Activated CD4-positive, alpha-beta T cell treated with anti-CD3 and anti-CD28 coated beads for 24 hours (primary cell): ENCODE results near the gene PDE6A.
A peak's percentile ranks its signal among the peaks of the same experiment; 100 is the strongest.

Experiments
- DNase-seq, 2 donors: peaks; one replicate each; pipeline ENCODE4 v3.0.0-alpha.2; 2020; ENCODE audit warnings: low read depth in 2 of 2

The PDE6A gene

DNA sequence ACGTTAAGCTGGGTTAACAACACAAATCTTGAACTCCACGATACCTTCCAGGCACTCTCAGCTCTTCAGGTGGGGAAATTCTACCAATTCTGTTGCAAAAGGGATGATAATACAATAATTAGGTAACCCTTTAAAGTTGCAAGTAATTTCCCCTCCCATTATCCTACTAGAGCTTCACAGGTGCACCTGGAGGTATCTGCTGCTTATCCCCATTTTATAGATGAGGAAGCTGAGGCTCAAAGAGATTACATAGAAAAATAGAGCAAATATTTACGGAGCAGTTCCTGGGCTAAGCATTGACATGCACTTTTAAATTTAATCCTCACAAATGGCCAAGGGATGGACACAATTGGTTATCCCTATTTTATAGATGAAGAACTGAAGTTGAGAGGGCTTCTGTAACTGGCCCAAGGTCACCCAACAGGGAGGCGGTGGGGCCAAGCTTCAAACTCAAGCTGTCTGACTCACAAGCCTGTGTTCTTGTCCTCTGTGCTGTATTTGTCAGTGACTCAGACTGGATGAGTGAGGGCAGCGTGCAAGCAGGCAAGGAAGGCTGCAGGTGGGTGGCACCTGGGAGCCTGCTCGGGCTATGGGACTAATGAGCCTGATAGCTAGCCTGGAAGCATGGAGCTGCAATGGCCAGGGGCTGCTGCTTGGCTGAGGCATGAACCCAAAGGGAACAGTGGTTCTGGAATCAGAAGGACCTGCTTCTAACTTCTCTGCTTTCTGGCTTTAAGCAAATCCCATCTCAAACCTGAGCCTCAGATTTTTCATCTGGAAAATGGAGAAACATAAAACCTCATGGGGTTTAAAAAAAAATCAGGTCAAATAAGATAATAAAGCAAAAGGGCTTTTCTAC, 105.5 kb downstream of the PDE6A start:
- DNase-seq = no peak

DNA sequence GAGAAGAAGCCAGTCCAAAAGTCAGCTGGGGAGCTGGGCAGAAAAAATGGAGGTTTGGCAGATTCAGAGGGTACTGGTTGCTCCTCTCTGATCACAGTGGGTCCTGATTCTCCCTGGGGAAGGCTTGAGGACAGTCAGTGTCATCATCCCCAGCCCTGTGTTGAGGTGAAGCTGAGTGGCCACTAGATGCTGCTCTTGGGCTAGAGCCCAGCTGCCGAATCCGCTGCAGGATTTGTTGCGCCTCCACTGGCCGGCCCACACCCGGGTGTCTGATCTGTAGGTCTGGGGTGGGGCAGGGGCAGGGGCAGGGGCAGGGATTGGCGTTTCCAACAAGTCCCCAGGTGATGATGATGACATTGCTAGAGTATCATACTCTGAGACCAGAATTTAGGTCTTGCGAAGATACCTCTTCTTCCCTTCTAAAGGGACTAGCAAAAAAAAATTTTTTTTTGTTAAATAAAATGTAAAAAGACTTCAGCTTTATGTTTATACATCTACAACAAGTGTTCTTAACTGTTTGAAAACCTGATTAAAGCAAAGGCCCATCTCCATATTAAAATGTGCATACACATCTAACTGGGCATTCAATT, 106.8 kb downstream of the PDE6A start:
- no peak for DNase-seq

DNA sequence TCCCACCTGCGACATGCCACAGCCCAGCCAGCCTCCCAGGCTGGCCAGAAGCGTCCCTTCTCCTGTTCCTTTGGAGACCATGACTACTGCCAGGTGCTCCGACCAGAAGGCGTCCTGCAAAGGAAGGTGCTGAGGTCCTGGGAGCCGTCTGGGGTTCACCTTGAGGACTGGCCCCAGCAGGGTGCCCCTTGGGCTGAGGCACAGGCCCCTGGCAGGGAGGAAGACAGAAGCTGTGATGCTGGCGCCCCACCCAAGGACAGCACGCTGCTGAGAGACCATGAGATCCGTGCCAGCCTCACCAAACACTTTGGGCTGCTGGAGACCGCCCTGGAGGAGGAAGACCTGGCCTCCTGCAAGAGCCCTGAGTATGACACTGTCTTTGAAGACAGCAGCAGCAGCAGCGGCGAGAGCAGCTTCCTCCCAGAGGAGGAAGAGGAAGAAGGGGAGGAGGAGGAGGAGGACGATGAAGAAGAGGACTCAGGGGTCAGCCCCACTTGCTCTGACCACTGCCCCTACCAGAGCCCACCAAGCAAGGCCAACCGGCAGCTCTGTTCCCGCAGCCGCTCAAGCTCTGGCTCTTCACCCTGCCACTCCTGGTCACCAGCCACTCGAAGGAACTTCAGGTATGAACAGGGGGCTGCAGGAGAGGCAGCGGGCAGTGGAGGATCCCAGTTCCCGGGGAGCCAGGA, 108.0 kb downstream of the PDE6A start:
- no peak for DNase-seq

DNA sequence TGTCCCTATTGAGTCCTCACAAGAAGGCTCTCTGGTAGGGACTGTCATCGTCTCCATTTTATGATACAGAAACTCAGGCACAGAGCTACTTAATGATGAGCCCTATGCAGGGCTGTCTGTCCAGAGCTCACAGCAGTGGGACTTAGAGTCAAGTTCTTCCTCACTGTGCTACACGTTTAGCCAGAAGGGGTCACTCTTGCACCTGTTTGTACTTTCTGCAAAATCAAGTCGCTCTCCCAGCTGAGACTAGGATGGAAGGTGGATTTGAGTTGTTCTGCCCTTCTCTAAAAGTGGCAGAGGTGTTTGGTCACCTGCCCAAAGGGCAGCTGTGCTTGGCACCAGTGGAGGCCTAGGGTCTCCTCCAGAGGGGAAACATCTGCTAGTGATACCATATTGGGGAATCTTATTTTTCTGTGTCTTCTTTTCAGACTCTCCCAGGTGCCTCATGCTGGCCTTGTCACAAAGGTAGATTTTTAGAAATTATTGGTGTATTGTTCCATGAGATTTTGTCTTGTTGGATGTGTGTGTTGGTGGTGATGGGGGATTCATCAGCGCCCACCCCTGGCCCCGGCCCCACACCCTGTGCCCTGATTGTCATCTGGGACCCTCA, 110.2 kb downstream of the PDE6A start:
- DNase-seq = peak; percentile 17 to 29

DNA sequence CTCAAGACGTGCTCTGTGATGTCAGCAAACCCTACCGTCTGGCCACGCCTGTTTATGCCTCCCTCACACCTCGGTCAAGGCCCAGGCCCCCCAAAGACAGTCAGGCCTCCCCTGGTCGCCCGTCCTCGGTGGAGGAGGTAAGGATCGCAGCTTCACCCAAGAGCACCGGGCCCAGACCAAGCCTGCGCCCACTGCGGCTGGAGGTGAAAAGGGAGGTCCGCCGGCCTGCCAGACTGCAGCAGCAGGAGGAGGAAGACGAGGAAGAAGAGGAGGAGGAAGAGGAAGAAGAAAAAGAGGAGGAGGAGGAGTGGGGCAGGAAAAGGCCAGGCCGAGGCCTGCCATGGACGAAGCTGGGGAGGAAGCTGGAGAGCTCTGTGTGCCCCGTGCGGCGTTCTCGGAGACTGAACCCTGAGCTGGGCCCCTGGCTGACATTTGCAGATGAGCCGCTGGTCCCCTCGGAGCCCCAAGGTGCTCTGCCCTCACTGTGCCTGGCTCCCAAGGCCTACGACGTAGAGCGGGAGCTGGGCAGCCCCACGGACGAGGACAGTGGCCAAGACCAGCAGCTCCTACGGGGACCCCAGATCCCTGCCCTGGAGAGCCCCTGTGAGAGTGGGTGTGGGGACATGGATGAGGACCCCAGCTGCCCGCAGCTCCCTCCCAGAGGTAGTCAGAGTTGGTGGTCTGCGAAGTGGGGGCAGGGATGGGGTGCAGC, 111.3 kb downstream of the PDE6A start:
- DNase-seq = no peak

DNA sequence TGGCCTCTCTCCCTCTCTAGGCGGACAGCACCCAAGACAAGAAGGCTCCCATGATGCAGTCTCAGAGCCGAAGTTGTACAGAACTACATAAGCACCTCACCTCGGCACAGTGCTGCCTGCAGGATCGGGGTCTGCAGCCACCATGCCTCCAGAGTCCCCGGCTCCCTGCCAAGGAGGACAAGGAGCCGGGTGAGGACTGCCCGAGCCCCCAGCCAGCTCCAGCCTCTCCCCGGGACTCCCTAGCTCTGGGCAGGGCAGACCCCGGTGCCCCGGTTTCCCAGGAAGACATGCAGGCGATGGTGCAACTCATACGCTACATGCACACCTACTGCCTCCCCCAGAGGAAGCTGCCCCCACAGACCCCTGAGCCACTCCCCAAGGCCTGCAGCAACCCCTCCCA, 112.0 kb downstream of the PDE6A start:
- DNase-seq = no peak

DNA sequence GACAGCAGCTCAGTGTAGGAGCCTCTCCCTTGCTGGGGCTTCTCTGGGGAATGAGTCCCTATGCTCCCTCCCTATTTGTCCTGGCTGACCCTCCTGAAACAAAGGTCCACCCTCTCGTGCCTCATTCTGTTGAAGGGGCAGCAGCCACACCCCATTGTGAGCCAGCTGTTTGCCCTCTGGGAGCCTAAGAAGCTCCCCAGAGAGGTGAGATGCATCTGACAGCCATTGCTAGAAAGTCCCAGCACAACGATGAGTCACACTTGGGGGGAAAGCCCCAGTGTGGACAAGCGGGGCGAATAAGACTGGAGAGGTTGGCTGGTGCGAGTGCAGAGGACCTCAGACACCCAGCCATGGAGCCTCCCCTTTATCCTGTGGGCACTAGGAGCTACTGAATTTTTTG, 113.1 kb downstream of the PDE6A start:
- peak; percentile 7 to 19 for DNase-seq

DNA sequence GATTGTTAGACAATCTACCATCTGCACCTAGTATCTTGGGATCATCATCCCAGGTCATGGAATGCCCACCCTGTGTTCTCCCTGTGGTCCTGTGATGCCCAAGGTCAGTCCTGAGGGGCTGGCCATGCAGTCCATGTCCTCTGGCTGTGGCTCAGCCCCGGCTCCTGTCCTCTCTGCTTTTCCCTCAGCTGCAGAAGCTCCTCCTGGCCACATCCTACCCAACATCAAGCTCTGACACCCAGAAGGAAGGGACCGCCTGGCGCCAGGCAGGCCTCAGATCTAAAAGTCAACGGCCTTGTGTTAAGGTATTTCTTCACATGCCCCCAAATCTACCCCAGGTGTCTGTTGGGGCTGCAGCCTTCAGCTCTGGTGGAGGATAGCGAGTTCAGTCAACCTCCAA, 114.0 kb downstream of the PDE6A start:
- DNase-seq = no peak

DNA sequence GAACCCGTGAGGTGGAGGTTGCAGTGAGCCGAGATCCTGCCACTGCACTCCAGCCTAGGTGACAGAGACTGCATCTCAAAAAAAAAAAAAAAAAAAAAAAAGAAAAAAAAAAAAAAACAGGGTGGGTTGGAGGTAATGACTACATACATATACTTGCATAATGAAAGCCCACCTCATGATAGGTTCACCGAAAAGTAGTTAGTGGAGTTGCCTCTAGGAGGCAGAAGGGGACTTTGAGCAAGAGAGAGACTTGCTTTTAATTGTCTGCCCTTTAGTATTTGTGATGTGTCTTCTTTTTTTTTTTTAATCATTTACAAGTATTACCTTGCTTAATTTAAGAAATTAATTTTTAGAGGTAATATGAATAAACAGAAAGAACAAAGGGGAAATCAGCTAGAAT, 114.6 kb downstream of the PDE6A start:
- no peak for DNase-seq

DNA sequence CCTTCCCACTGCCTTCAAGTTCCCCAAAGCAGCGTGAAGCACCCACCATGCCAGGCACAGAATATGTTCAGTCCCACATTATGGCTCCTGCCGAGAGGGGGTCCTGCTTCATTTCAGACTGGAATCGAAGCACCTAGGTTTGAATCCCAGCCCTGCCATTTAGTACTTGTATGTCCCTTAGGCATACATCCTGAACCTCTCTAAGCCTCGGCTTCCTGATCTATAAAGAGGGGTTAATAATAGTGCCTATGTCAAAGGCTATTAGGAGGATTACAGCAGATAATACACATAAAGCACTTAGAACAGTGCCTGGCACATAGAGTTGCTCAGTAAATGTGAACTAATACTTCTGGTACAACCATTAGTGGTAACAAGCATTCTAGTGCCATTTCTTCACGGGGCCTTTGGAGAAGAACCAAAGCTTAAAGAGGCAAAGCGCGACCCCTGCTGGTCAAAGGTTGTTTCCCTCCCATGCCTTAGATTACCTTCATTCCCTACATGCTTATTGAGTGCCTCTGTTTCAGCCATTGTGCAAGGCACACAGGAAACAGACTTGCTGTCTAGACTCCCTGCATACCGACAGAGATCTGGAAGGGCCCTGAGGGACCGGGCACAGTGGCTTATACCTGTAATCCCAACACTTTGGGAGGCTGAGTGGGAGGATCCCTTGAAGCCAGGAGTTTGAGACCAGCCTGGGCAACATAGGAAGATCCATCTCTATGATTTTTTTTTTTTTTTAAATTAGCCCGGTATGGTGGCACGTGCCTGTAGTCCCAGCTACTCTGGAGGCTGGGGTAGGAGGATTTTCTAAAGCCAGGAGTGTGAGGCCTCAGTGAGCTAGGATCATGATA, 116.2 kb downstream of the PDE6A start:
- peak; percentile 79 for DNase-seq

DNA sequence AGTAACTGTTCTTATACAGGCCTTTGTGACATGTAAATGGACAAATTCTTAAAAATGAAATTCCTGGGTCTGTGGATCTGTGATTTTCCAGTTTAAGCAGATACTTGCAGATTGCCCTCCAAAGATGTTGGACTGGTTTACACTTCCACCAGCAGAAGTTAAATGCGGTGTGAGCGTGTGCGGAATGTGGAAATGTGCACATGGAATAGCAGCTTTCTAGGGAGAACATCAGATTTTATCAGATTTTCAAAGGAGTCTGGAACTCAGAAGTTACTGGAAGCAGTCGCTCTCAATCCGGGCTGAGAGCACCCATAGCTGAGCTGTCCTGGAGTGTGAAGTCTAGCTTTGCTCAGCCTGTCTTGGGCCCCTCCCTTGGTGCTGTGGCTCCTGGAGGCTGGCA, 117.0 kb downstream of the PDE6A start:
- no peak for DNase-seq

DNA sequence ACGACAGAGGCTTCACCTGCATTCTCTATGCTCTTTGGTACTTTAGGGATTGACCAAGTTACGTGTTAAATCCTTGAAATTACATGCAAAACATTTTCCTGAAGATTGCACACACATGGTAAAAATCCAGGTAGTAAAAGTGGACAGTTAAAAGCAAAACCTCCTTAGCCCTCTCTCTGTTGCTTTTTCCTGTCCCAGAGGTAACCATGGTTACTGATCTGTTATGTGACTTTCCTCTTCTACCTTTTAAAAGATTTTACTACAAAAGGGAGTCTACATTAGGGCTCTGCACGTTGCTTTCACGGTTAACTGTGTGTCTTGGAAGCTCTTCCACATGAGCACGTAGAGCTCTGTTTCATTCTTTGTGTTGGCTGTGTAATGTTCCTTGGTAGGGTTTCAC, 117.5 kb downstream of the PDE6A start:
- DNase-seq = no peak

DNA sequence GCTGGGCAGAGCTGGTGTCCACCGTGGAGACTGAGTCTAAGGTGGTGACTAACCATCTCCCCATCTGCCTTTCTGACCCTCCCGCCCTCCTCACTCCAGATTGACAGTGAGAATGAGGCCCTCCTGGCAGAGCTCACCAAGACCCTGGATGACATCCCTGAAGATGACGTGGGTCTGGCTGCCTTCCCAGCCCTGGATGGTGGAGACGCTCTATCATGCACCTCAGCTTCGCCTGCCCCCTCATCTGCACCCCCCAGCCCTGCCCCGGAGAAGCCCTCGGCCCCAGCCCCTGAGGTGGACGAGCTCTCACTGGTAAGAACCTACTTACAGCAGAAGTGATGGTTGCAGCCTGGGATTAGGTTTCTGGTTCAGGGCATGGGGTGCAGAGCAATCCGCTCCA, 118.0 kb downstream of the PDE6A start:
- no peak for DNase-seq

DNA sequence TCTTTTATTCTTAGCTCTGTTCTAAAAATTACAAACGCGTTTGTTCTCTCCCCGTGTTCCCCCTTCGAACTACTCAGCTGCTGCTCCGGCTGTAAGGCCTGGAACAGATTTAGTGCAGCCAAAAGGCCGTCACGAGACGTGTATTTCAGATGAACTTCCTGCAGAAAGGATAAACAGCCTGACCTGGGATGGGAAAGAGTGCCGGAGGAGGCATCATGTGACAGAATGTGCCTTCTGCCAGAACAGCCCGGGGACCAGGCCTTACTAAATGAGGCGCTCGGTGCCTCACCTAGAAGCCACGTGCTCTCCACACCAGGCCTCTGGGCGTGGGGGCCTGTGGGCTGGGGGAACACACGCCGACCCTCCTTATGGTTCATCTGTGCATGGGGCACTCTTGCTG, 119.7 kb downstream of the PDE6A start:
- DNase-seq = no peak

DNA sequence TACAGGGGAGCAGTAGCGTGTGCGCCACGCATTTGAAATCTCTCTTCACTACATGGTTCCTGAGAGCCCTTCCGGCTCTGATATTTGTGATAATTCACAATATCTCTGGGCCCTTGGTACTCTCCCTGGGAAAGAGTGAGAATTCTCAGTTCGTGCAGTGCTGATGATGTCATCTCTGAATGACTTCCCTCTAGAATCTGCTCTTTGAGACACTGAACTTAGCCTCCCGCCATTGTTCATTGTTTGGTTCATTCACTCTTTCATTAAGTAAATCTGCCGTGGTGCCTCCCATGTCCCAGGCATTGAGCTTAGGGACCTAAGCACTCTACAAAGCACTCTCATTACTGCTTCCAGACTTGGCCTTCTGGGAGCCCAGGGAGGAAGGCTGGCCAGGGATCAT, 120.5 kb downstream of the PDE6A start:
- DNase-seq = no peak

DNA sequence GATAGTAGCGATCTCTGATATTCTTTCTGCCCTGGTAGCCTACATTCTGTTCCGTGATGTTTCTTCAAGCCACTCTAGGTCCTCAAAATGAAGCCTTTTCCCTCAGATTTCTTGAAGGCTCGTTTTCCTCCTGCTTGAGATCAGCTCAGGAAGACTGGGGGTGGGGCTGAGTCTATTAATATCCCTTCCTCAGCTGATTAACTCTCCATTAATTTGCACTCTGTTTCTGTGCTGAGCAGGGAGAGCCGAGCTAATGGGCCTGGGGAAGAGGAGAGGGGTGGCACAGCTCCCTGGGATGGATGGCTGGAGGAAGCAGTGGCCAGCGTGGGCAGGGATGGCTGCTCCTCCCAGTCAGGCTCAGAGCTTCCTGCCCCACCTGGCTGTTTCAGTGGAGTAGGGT, 121.2 kb downstream of the PDE6A start:
- no peak for DNase-seq

DNA sequence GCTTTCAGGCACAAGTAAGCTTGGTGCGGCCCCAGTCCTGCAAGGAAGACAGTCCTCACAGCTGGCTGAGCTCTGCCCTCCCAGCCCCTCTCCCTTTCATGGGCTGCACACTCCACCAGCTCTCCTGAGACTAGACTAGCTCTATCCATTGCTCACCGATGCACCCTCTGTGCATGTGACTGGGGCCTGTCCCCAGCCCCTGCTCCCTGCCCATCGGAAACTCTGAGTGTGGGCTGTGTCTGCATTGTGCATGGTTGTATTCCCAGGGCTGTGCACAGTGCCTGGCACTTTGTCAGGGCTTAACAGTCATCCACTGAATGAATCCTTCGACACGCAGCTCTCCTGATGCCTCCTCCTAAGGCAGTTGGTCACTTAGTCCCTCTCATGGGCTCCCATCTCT, 122.3 kb downstream of the PDE6A start:
- no peak for DNase-seq

DNA sequence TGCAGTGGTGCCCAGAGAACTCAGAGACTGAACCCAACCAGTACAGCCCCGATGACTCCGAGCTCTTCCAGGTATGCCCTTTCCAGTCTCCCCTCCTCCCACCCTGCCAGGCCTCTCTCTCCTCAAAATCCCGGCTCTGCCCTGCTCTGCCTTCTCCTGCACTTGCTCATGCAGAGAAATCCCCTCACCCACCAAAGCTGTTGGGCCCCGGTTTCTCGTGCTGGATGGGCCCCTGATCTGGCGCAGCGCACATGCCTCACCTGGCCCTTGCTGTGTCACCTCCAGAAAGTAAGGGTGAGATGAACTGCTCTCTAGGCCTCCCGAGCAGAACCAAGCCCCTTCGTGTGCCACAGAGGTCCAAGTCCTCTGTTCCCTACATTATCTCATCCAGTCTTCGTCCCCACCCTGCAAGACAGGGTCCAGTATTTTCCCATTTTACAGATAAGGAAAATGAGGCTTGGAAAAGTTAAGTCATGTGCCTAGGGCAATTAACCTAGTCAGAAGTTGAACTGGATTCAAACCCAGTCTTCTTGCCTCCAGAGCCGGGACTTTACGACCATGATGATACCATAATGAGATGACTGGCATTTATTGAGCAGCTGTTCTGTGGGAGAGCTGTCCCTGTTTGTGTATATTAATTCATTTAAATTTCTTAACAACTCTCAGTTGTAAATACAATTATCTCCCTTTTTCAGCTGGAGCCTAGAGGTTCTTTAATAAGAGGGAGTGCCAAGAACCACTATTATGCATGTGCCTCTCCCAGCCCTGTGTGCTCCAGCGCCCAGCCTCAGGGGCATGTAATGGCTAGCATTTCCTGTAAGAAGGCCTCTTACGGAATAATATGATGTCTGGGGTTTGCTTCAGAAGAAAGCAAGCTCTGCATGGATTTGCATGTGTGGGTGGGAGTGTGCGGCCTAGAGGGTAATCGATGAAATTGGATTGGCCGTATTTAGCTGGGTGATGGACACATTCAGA, 123.8 kb downstream of the PDE6A start:
- DNase-seq = no peak

DNA sequence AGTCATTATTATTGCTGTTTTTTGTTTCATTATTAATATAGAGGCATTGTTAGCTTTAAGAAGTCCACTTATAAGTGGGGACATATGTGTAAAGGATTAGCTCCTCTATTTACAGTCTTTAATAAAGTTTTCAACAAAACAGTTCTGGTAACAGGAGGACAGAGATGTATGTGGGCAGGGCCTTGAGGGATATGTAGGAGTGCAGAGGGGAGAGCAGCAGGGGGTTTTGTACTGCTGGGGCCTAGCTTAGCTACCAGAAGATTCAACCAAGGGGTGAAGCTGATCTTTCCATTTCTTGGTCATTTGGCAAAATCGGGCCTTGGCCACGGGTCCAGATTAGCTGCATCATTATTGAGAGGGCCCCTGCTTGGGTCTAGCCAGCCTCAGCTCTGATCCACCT, 124.6 kb downstream of the PDE6A start:
- DNase-seq = no peak

DNA sequence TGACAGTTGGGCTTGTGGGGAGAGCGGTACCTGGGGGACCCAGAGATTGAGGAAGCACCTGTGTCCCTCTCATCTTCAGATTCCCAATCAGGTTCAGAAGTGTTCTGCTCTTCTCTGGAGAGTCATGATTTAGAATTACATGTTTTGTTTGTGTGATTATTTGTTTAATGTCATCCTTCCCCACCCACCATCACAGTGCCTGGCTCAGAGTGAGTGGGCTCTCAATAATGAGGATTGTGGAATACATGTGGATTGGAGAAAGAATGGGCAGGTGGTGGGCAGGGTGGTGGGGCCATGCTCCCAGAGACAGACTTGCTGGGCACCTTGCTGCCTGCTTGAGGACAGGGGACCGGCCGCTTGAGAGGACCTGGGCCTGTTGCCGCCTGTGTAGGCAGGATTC, 126.5 kb downstream of the PDE6A start:
- DNase-seq = no peak
